Astrocyte of the hippocampus (primary cell): Measurements from ENCODE around the gene QRICH2.
"Not testable (repeated sequence)": the region's sequence is repeated elsewhere in the genome, so short reads cannot be mapped to it uniquely, and the experiment has no call there.

ENCODE experiments used
- DNase-seq: peaks from one replicate; pipeline ENCODE4 v3.0.0; 2011; ENCODE audit warnings: low read depth, low spot score

The QRICH2 gene

DNA sequence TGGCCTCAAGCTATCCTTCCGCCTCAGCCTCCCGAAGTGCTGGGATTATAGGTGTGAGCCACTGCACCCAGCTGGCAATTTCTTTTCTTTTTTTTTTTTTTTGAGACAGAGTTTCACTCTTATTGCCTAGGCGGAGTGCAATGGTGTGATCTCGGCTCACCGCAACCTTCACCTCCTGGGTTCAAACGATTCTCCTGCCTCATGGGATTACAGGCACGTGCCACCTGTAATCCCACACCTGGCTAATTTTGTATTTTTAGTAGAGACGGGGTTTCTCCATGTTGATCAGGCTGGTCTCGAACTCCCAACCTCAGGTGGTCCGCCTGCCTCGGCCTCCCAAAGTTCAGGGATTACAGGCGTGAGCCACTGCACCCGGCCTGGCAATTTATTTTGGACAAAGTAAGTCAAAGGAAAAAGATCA, 40.5 kb downstream of the QRICH2 start:
- DNase-seq, result not testable (repeated sequence)

DNA sequence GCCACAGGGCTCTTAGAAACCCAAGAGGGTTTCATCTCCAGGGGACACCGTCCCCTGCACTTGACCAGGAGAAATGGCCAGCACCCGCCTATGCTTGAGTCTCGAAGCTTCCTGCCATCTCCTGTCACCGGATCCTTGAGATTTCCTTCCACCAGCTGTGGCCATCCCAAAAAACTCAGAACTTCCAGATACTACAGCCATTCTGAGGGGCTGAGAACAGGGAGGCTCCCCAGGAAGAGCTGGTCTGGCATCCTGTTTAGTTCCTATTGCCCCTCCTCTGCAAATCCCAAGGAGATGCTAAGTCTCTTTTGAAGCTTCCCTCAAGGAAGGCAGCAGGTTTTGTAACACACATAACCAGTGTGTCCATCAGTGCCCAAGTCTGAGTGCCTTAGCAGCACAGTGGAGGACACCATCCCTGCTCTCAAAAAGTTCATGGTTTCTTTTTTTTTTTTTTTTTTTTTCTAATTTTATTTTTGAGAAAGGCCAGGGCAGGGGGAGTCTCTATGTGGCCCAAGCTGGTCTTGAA, 41.0 kb downstream of the QRICH2 start:
- DNase-seq, result no peak

DNA sequence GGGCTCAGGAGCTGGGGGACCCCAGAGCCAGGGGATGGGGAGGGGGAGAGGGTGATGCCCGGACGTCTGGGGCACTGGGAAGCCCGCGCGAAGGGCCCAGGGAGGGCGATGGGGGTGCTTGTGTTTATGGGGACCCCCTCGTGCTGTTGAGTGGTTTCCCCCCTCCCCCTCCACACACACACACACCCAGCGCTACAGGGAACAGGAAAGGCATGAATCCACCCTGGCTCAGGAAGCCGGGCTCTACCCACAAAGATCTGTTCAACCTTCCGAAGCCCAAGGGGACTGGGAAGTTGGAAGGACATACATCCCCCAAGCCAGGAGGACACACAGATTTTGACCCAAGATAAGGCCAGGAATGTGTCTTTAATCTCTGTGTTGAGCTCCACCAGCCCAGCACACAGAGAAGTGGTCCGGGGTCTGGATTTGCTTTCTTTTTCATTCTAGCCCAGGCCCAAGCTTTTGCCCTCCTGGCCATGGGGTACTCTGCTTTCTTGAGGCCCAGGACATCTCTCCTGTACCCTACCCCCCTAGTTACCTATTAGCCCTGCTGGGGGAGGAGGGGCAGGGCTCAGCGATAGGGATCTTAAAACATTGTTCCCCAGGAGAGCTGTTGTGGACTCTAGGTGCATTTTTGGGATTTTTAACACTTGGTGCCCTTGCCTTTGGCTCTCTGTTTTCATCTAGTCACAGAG, 41.7 kb downstream of the QRICH2 start:
- DNase-seq, result peak; percentile 54

DNA sequence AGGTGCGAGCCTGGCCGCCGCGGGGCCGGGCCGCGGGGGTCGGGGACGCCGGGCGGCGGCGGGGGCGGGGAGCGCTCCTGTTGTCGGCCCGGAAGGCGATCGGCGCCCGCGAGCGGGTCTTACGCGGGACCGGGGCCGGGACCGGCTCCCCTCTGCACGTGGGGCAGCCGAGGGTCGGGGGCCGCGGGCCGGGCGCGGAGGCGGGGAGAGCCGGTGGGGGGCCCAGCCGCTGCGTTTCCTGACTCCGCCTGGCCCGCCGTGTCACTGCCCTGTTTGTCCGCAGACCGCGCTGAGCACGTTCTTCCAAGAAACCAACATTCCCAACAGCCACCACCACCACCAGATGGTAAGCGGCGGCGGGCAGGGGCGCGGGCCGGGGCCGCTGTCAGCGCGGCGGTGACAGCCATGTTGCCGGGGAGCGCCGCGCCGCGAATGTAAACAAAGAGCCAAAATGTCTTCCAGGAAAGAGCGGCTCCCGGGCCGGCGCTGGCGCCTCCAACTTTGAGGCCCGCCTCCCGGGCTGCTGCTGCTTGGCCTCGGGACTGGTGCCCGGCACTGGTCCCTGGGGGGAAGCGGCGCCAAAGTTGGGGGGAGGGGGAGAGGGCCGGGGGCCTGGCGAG, 42.3 kb downstream of the QRICH2 start:
- DNase-seq, result peak; percentile 76

DNA sequence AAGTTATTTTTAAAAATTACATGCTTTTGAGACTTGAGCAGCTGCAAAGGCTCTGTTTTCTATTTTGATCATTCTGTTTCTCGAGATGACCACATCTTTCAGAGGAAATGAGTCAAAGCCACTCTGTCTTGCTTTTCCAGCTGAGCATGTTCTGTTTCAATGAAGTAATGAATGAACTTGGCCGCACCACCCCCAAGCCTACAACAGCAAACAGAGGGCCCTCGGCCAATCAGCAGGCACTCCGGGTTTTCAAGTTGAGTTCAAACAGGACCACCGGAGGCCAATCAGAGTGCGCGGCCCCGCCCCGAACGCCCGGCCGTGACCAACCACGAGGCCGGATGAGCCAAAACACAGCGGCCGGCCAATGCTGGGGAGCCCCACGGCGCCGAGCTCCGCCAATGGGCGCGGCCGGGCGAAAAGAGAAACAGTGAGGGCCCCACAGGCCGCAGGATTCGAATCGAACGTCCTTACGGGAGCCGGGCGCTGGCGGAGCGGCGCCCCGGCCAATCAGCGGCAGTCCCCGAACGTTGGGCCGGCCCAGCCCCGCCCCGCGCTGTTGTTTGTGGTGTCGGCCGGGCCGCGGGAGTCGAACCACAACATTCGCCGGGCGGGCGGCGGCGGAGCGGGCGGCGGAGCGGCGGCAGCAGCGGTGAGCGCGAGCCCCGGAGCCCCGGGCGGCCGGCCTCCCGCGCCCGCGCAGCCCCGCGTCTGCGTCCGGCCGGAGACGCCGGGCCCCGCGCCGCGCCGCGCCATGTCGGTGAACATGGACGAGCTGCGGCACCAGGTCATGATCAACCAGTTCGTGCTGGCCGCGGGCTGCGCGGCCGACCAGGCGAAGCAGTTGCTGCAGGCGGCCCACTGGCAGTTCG, 43.1 kb downstream of the QRICH2 start, which contains the start of gene UBALD2:
Gene UBALD2 (plus strand): TSS at position 594 of the 869 bp plus-strand sequence. CDS start 158 bp downstream, at position 752.
- DNase-seq, result peak; percentile 100

DNA sequence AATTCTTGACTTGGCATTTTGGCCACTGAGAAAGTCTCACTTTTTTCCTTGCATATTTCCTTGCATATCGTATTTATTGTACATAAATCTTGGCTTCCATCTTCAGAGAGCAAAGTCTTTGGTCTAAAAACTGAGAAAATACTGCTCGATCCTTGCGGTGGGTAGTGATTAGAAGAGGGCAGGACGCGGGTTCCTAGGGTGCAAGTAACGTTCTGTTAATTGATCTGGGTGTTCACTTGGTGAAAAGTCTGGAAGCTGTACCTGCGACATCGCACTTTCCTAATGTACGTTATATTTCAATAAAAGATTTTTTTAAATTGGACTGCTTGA, 43.7 kb downstream of the QRICH2 start:
- no peak for DNase-seq

DNA sequence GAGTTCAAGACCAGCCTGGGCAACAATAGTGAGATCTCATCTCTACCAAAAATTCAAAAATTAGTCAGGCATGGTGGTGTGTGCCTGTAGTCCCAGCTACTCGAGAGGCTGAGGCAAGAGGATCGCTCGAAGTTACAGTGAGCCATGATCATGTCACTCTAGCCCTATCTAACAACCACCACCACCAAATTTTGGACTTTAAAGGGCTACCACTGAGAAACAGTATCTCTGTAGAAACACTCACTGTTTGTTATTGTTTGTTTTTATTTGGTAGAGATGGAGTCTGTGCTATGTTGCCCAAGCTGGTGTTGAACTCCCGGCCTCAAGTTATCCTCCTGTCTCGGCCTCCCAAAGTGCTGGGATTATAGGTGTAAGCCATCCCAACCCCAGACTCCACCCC, 44.2 kb downstream of the QRICH2 start:
- DNase-seq, result no peak

DNA sequence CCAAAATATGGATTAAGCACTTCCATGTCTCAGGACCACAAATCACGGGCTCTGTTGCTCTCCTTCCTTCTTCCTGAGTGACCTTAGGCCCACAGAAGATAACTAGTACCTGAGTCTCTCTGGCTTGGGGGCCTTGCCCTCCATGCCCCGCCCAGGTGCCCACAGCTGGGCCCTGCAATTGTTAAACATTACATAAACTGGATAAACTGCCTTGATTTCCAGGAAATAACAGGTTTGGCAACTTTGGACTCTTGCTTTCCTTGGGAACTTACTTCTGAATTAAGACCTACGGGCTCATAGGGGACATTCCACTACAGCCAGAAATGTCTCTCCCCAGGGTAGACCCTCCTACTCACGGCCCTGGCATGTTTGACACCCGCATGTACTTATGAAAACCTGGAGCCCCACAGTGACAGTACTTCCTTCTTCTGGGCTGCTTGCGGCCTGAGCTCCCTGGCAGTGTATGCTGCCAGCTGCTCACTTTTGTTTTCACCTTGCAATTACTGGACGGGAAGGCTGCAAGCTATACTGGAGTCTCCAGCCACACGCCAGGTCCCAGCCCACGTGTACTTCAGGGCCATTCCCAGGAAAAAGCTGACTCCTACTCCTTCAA, 45.2 kb downstream of the QRICH2 start:
- peak; percentile 61 for DNase-seq

DNA sequence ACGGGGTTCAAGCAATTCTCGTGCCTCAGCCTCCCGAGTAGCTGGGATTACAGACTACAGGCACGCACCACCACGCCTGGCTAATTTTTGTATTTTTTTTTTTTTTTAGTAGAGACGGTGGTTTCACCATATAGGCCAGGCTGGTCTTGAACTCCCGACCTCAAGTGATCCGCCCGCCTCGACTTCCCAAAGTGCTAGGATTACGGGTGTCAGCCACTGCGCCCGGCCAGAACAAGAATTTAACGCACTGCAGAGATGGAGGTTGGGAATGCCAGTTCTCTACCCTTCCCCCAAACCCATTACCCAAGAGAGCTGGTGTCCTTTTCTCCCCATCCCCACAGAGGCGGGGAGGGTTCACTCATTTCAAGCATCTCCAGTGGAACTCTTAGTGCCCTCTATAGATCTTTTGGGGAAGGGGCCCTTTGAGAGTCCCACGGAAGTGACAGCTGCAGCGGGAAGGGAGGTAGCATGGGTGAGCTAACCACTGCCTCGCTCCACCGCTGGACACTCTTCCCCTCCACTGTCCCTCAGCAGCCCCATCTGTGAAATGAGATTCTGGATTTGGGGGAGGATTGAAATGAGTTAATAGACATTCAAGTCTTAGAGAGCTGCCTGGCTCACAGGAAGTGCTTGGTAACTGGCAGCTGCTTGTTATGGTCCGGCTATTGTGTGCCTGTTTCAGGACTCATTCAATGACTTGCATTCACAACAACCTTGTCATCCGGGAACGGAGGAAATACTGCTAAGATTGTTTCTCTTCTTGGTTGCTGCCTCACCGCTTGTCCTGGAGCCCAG, 46.5 kb downstream of the QRICH2 start:
- DNase-seq, result peak; percentile 64

DNA sequence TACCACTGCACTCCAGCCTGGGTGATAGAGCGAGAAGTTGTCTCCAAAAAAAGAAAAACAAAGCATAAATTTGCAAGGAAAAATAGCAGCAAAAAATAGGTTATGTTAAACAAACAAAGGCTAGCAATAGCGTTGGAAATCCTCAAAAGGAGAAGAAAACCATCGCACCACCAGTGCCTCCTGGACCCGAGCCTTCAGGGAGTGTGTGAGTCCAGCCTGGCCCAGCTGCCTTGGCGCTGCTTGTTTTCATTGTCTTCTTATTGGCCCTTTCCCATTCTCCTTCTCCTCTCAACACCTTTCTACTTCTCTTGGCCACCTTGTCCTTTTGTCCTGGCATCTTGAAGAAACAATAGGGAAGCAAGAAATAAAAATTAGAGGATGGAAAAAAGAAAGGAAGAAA, 47.4 kb downstream of the QRICH2 start:
- no peak for DNase-seq

DNA sequence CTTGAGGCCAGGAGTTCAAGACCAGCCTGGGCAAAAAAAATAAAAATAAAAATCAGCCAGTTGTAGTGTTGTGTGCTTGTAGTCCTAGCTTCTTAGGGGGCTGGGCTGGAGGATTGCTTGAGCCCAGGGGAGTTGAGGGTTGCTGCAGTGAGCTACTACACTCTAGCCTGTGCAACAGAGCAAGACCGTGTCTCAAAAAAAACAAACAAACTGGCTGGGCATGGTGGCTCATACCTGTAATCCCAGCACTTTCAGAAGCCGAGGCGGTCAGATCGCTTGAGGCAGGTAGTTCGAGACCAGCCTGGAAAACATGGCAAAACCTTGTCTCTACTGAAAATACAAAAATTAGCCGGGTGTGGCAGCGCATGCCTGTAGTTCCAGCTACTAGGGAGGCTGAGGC, 47.9 kb downstream of the QRICH2 start:
- DNase-seq, result no peak

DNA sequence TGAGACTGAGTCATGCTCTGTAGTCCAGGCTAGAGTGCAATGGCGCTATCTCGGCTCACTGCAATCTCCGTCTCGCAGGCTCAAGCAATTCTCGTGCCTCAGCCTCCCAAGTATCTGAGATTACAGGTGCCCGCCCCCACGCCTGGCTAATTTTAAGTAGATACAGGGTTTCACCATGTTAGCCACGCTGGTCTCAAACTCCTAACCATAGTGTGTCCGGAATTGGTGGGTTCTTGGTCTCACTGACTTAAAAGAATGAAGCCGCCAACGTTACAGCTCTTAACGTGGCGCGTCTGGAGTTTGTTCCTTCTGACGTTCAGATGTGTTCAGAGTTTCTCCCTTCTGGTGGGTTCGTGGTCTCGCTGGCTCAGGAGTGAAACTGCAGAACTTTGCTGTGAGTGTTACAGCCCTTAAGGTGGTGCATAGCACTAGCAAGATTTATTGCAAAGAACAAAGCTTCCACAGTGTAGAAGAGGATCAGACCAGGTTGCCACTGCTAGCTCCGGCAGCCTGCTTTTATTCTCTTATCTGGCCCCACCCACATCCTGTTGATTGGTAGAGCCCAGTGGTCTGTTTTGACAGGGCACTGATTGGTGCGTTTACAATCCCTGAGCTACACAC, 51.5 kb downstream of the QRICH2 start:
- not testable (repeated sequence) for DNase-seq

DNA sequence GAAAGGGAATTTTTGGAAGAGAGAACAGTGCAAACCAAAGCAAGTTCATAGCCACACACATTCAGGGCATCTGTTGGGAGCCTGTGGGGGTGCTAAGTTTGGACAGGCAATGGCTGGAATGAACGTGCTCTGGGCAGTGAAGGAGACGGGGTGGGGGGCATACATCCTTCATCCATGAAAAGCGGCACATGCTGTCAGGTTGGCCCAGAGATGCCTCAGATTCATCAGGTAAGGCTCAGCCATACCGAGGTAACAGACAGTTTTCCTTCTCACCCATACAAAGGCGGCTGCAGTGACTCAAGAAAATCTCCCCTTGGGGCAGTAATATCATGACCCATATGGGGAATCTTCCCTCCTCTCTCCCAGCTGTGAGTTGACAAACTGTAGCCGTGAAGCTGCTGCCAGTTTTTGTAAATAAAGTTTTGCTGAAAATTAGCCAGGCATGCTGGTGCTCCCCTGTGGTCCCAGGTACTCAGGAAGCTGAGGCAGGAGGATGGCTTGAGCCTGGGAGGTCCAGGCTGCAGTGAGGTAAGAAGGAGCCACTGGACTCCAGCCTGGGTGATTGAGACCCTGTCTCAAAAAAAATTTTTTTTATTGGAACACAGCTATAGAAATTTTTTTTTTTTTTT, 52.2 kb downstream of the QRICH2 start:
- no peak for DNase-seq

DNA sequence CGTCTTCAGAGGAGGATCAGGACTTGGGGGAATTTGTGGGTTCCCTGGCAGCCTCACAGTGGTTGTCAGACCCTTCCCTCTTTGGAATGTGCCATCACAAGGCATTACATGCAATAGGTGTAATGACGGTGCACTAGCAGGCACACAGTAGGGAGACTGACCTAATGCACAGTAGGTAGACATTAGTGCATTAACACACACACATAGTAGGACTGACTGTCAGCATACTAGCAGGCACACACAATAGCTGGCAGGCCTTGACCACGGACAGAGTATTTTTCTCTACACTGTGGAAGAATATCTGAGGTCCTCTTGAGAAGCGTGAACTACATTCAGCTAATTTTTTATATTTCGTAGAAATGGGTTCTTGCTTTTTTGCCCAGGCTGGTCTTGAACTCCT, 53.8 kb downstream of the QRICH2 start:
- no peak for DNase-seq

DNA sequence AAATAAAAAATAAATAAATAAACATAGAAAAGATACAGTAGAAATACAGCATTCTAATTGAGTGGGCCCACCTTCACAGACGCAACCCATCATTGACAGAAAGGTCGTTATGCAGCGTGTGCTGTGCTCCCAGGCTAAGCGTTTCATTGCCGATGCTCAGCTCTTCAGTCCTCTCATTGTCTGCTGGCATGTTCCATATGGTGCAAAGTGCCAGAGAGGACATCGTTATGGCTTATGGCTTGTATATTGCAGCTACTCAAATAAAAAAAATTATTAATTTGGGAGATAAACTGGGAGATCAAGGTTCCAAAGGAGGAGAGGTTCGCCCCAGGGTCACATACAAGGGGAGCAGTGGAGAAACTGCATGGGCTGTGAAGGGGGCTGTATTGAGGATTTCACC, 54.2 kb downstream of the QRICH2 start:
- DNase-seq, result no peak

DNA sequence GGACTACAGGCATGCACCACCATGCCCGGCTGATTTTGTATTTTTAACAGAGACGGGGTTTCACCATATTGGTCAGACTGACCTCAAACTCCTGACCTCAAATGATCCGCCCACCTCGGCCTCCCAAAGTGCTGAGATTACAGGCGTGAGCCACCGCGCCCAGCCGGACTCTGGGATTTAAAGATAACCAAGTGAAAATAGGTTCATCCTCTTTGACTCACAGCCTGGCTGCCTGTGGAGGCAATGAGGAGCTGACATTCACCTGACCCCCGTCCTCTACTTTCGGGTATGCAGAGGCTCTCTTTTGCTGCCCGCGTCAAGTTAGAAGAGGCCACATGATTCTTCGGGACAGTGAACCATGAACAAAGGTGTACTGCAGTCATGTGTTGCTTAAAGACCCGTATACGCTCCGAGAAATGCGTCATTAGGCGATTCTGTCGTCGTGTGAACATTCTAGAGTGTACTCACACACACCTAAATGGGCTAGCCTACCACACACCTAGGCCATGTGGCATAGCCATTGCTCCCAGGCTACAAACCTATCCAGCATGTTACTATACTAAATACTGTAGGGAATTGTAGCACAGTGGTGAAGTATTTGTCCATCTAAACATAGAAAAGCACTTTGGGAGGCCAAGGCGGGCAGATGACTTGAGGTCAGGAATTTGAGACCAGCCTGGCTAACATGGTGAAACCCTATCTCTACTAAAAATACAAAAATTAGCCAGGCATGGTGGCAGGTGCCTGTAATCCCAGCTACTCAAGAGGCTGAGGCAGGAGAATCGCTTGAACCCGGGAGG, 54.9 kb downstream of the QRICH2 start:
- not testable (repeated sequence) for DNase-seq

DNA sequence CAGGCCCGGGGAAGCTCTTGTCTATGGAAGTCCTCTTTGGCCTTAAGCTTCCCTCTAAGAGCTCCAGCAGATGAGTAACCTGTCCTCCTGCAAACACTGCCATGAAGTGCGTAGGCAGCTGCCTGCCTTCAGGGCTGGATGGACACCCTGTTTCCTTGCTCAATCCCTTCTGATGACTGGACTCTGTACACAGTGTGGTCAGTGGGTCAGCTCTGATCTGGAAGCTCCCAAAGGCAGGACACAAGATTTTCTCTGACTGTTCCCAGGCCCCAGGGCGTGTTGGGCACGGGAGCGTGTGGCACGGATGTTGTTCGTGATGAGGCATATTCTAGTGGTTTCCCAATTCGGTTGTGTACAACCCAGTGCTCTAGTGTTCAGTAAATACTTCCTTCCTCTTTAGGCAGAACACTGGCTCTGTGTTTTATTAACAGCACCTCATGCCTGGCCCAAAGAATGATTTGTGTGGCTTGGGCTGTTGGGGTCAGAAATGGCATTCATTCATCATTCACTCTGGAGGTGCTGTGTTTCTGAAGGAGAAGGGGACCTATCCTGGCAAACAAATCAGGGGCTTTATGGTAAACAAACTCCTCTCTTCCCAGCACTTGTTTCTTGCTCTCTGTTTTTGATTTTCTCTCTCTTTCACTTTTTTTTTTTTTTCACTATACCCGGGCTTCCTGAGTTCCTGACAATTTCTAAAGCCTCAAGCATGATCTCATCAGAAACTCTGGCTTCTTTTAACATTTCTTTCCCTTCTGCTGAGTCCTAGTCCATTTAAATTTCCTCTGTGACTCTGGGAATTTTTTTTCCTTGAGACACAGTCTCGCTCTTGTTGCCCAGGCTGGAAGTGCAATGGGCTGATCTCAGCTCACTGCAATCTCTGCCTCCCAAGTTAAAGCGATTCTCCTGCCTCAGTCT, 55.8 kb downstream of the QRICH2 start:
- DNase-seq, result no peak

DNA sequence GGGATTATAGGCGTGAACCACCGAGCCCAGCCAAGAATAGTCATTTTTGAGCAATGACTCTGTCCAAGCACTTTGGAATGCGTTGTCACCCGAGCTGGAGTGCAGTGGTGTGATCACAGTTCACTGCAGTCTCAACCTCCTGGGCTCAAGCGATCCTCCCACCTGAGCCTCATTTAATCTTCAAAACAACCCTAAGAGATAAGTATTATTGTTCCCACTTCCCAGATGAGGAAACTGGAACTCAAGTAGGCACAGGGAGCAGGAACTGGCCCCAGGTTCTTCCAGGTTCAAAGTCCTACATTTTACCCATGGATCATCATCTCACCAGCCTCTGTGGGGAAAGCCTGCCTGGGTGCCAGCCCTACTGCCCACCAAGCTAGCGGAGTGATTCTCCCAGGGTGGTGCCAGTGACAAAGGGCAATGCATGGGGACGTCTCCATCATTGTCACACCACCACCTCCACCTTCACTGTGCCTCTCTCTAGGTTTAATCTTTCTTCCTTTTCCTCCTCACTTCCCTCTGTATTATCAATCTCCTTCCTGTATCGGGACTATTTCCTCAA, 56.5 kb downstream of the QRICH2 start:
- DNase-seq, result no peak
